ENCODE data around the gene PRSS50.

- TF ChIP-seq TSHZ2 (CRISPR knock-in tag; IDR thresholded peaks at IDR 0.05) (no peak), ESRRG (CRISPR knock-in tag; IDR thresholded peaks at IDR 0.05) (no peak), PATZ1 (CRISPR knock-in tag; IDR thresholded peaks at IDR 0.05; ENCODE audit: borderline replicate concordance) (no peak), ZFP30 (CRISPR knock-in tag; IDR thresholded peaks at IDR 0.05) (no peak), RARB (CRISPR knock-in tag; IDR thresholded peaks at IDR 0.05) (no peak), POU6F1 (CRISPR knock-in tag; IDR thresholded peaks at IDR 0.05; ENCODE audit: borderline replicate concordance, low read depth) (no peak), ARNTL (CRISPR knock-in tag; IDR thresholded peaks at IDR 0.05; ENCODE audit: borderline replicate concordance, low read depth) (no peak), ZFP3 (CRISPR knock-in tag; IDR thresholded peaks at IDR 0.05) (no peak)
Observed at GRCh38 chr3:46724424-46724823, 6.8 kb upstream of the PRSS50 start.
